PC-9 (cell line): ENCODE data around the gene GRM8. TPM values are rescaled to one million over a fixed set of nuclear protein-coding genes. Genes with fewer than 3 reads are reported as not detected.

Source experiments
- BruUV-seq: library from RNA; stranded (reverse); fragments of 400-500 nt; replicated peaks from 2 replicates; lab custom pipeline; 2021; lab: Mats Ljungman, UMichigan
- CTCF ChIA-PET: fragments of 300-600 bp; sonication (Branson Sonifier 250); formaldehyde crosslinking; loops from one replicate; lab custom pipeline; 2022; ENCODE audit warnings: antibody characterized with exemption; lab: Charles Lee
- POLR2A ChIA-PET: fragments of 300-600 bp; sonication (Branson Sonifier 250); formaldehyde crosslinking; loops from one replicate; lab custom pipeline; 2022; ENCODE audit warnings: antibody characterized with exemption; ENCODE audit not compliant: unreplicated experiment; lab: Charles Lee
- DNase-seq, 2 experiments: peaks; one replicate each; pipeline versions ENCODE4 v3.0.0 to v3.0.0-alpha.2; 2015 to 2022; ENCODE audit warnings: mixed read lengths in 1 of 2
- H2AFZ ChIP-seq: fragments of 200-600 bp; sonication (generic); 2 replicates; pipeline ENCODE4 v1.8.1; 2017; ENCODE audit warnings: antibody characterized with exemption
- H3F3A ChIP-seq: fragments of 200-600 bp; sonication (generic); 2 replicates; pipeline ENCODE4 v1.8.1; 2017; ENCODE audit warnings: antibody characterized with exemption, mild to moderate bottlenecking, low read depth; ENCODE audit not compliant: insufficient read depth
- H3K27ac ChIP-seq: fragments of 200-600 bp; sonication (generic); 2 replicates; pipeline ENCODE4 v1.6.1; 2016; ENCODE audit warnings: mixed run types
- H3K27me3 ChIP-seq: fragments of 200-600 bp; sonication (generic); 2 replicates; pipeline ENCODE4 v1.6.1; 2016; ENCODE audit warnings: low read depth, mixed run types; ENCODE audit not compliant: insufficient read depth
- H3K36me3 ChIP-seq: fragments of 200-600 bp; sonication (generic); 2 replicates; pipeline ENCODE4 v1.6.1; 2016; ENCODE audit warnings: low read depth, mixed run types
- H3K4me1 ChIP-seq: fragments of 200-600 bp; sonication (generic); replicated peaks from 2 replicates; pipeline ENCODE4 v1.6.1; 2016; ENCODE audit warnings: mixed run types; ENCODE audit not compliant: insufficient read depth
- H3K4me2 ChIP-seq: fragments of 200-600 bp; sonication (generic); 2 replicates; pipeline ENCODE4 v1.6.1; 2017; ENCODE audit warnings: mixed run types
- H3K4me3 ChIP-seq: fragments of 200-600 bp; sonication (generic); 2 replicates; pipeline ENCODE4 v1.6.1; 2016; ENCODE audit warnings: mixed run types
- H3K79me2 ChIP-seq: fragments of 200-600 bp; sonication (generic); 2 replicates; pipeline ENCODE4 v1.6.1; 2017; ENCODE audit warnings: low read depth, mixed run types
- H3K9me2 ChIP-seq: fragments of 200-600 bp; sonication (generic); 2 replicates; pipeline ENCODE4 v1.8.1; 2017; ENCODE audit warnings: mild to moderate bottlenecking; ENCODE audit not compliant: insufficient read depth
- H3K9me3 ChIP-seq: fragments of 200-600 bp; sonication (generic); 2 replicates; pipeline ENCODE4 v1.8.1; 2016; ENCODE audit warnings: low read depth; ENCODE audit not compliant: insufficient read depth
- H4K20me1 ChIP-seq: fragments of 200-600 bp; sonication (generic); 2 replicates; pipeline ENCODE4 v1.8.1; 2017; ENCODE audit not compliant: insufficient read depth
- EZH2 ChIP-seq: fragments of 200-600 bp; sonication (generic); IDR thresholded peaks from 2 replicates; pipeline ENCODE4 v1.8.0; 2017; ENCODE audit warnings: antibody characterized with exemption, low read depth
- intact Hi-C: fragments of 100-400 bp; cut with micrococcal nuclease; formaldehyde crosslinking; loops from one replicate; pipeline ENCODE4 v1.10.0; 2022; ENCODE audit not compliant: unreplicated experiment
- total RNA-seq: library from RNA; stranded (reverse); gene quantifications from 2 replicates; pipeline ENCODE4 v1.2.3, GENCODE V29; 2021
- TF ChIP-seq, protein P1 (sequence below): fragments of 200-600 bp; sonication (generic); conservative IDR thresholded peaks from 2 replicates; pipeline ENCODE4 v1.6.1; 2017; ENCODE audit warnings: mixed run types, antibody characterized with exemption, mild to moderate bottlenecking, moderate library complexity

GRM8 gene
- total RNA-seq, 1 experiment from 2014 or later = not detected

GRCh38 chr7:127187740-127188139 lies 65.0 kb downstream of the GRM8 start:
- TF ChIP-seq EZH2 = no peak
- TF ChIP-seq, protein P1, sequence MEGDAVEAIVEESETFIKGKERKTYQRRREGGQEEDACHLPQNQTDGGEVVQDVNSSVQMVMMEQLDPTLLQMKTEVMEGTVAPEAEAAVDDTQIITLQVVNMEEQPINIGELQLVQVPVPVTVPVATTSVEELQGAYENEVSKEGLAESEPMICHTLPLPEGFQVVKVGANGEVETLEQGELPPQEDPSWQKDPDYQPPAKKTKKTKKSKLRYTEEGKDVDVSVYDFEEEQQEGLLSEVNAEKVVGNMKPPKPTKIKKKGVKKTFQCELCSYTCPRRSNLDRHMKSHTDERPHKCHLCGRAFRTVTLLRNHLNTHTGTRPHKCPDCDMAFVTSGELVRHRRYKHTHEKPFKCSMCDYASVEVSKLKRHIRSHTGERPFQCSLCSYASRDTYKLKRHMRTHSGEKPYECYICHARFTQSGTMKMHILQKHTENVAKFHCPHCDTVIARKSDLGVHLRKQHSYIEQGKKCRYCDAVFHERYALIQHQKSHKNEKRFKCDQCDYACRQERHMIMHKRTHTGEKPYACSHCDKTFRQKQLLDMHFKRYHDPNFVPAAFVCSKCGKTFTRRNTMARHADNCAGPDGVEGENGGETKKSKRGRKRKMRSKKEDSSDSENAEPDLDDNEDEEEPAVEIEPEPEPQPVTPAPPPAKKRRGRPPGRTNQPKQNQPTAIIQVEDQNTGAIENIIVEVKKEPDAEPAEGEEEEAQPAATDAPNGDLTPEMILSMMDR = no peak

GRCh38 chr7:127186686-127187085 lies 66.1 kb downstream of the GRM8 start:
- Histone ChIP-seq H4K20me1 (no peaks in the 10 kb centered on the region; the same call in 1 of the 2 replicates), H3K9me3 (no peaks in the 10 kb centered on the region; the same call in 1 of the 2 replicates), H3K4me3 (no peak overlapping the region), H3K27ac (no peak overlapping the region), H3K27me3 (no peaks in the 10 kb centered on the region), H3K4me2 (no peak overlapping the region), H3K4me1 (no peaks in the 10 kb centered on the region), H3F3A (no peaks in the 10 kb centered on the region), H3K9me2 (no peaks in the 10 kb centered on the region), H3K79me2 (no peaks in the 10 kb centered on the region), H3K36me3 (no peaks in the 10 kb centered on the region), H2AFZ (no peak overlapping the region)
- no peak for DNase-seq
- intact Hi-C loops = no loop called here
- CTCF ChIA-PET = no interaction called here
- POLR2A ChIA-PET = no interaction called here
- BruUV-seq = no TSS peak
- TF ChIP-seq, protein P1 = no peak
- no peak for TF ChIP-seq EZH2

More at GRCh38 chr7:127187740-127188139, 65.0 kb downstream of the GRM8 start:
- no peak overlapping the region for H2AFZ ChIP-seq
- no peaks in the 10 kb centered on the region for H3K4me1 ChIP-seq
- ChIA-PET CTCF (no interaction called here), POLR2A (no interaction called here)
- no peaks in the 10 kb centered on the region for H3K9me2 ChIP-seq
- no peaks in the 10 kb centered on the region for H3K36me3 ChIP-seq
- no peak overlapping the region for H3K4me2 ChIP-seq
- no peak for DNase-seq
- no peaks in the 10 kb centered on the region; the same call in 1 of the 2 replicates for H3K9me3 ChIP-seq
- no peak overlapping the region for H3K27ac ChIP-seq
- no TSS peak for BruUV-seq
- intact Hi-C loops = no loop called here
- no peaks in the 10 kb centered on the region for H3K79me2 ChIP-seq
- H4K20me1 ChIP-seq = no peaks in the 10 kb centered on the region; the same call in 1 of the 2 replicates
- no peak overlapping the region for H3K4me3 ChIP-seq
- H3F3A ChIP-seq = no peaks in the 10 kb centered on the region
- H3K27me3 ChIP-seq = no peaks in the 10 kb centered on the region

DNA sequence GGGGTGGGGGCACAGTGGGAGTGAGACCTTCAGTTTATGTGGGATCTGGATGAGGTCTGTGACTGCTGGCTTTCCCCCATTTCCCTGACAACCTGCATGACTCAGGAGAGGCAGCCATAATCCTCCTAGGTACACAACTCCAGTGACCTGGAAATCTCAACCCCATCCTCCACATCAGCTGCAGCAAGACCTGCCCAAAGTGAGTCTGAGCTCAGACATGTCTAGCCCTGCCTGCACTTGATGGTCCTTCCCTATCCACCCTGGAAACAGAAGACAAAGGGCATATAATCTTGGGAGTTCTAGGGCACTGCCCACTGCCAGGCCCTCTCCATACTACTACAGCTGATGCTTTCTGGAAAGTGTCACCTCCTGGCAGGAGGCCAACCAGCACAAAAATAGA lies 75.6 kb downstream of the GRM8 start:
- H3K4me2 ChIP-seq = no peak overlapping the region

More for the DNA sequence above, 75.6 kb downstream of the GRM8 start:
- no peak for DNase-seq
- intact Hi-C loops = no loop called here
- Histone ChIP-seq H3K27me3 (no peaks in the 10 kb centered on the region), H3K79me2 (no peaks in the 10 kb centered on the region), H3K9me3 (no peaks in the 10 kb centered on the region), H3K9me2 (no peaks in the 10 kb centered on the region), H3K4me1 (no peaks in the 10 kb centered on the region), H3K27ac (no peak overlapping the region), H3K36me3 (no peaks in the 10 kb centered on the region), H3K4me3 (no peak overlapping the region), H2AFZ (no peak overlapping the region), H3F3A (no peaks in the 10 kb centered on the region), H4K20me1 (no peaks in the 10 kb centered on the region)
- TF ChIP-seq, protein P1 = no peak
- TF ChIP-seq EZH2 = no peak
- BruUV-seq = no TSS peak
- CTCF ChIA-PET = no interaction called here
- POLR2A ChIA-PET = no interaction called here
